Right lobe of liver (tissue), 4 donors: ENCODE results near the gene PDZD2.
"Not testable (repeated sequence)": the region's sequence is repeated elsewhere in the genome, so short reads cannot be mapped to it uniquely, and the experiment has no call there.

Source experiments
- POLR2A ChIP-seq: fragments of 450-650 bp; IDR thresholded peaks from one replicate; pipeline ENCODE4 v1.6.1; 2017; ENCODE audit warnings: antibody characterized with exemption, mild to moderate bottlenecking
- TF ChIP-seq, protein P1 (sequence below), 4 donors: fragments of 200-600 bp in 3 of 4; fragments of 450-650 bp in 1 of 4; IDR thresholded peaks; one replicate each; pipeline versions ENCODE4 v1.5.1 to v1.8.0; 2016 to 2022; ENCODE audit warnings: antibody characterized with exemption in 4 of 4, mild to moderate bottlenecking in 2 of 4
- donor health status: DM: no; HTN: no; CAD: no.
- donor health status: DM: no; HTN: no; CAD: no.
- donor health status: DM: no; HTN: yes; CAD: no.

GRCh38 chr5:31691408-31691807 is 52.5 kb downstream of the PDZD2 start:
- TF ChIP-seq POLR2A: not testable (repeated sequence)
- TF ChIP-seq, protein P1, sequence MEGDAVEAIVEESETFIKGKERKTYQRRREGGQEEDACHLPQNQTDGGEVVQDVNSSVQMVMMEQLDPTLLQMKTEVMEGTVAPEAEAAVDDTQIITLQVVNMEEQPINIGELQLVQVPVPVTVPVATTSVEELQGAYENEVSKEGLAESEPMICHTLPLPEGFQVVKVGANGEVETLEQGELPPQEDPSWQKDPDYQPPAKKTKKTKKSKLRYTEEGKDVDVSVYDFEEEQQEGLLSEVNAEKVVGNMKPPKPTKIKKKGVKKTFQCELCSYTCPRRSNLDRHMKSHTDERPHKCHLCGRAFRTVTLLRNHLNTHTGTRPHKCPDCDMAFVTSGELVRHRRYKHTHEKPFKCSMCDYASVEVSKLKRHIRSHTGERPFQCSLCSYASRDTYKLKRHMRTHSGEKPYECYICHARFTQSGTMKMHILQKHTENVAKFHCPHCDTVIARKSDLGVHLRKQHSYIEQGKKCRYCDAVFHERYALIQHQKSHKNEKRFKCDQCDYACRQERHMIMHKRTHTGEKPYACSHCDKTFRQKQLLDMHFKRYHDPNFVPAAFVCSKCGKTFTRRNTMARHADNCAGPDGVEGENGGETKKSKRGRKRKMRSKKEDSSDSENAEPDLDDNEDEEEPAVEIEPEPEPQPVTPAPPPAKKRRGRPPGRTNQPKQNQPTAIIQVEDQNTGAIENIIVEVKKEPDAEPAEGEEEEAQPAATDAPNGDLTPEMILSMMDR (IDR thresholded peaks at IDR 0.05): not testable (repeated sequence)
